RWPE1 (cell line): ENCODE data around the gene CEP126.

Experiments used
- CTCF ChIA-PET: fragments of 350-600 bp; sonication (Branson Sonifier 250); formaldehyde crosslinking; extraction: SDS; loops from one replicate; lab custom pipeline; 2021; lab: Yijun Ruan, JAX
- POLR2A ChIA-PET: fragments of 400-600 bp; formaldehyde crosslinking; extraction: SDS; loops from one replicate; lab custom pipeline; 2020; ENCODE audit warnings: antibody characterized with exemption; ENCODE audit not compliant: low non-redundant PET; lab: Yijun Ruan, JAX
- DNase-seq: peaks from one replicate; pipeline ENCODE4 v3.0.0; 2012; ENCODE audit warnings: low spot score
- H3K27ac ChIP-seq: fragments of 450-650 bp; 2 replicates; pipeline ENCODE4 v1.5.1; 2017
- TF ChIP-seq, protein P1 (sequence below): fragments of 450-650 bp; conservative IDR thresholded peaks from 2 replicates; pipeline ENCODE4 v1.5.1; 2017; ENCODE audit warnings: low read depth, mild to moderate bottlenecking

Gene CEP126

DNA sequence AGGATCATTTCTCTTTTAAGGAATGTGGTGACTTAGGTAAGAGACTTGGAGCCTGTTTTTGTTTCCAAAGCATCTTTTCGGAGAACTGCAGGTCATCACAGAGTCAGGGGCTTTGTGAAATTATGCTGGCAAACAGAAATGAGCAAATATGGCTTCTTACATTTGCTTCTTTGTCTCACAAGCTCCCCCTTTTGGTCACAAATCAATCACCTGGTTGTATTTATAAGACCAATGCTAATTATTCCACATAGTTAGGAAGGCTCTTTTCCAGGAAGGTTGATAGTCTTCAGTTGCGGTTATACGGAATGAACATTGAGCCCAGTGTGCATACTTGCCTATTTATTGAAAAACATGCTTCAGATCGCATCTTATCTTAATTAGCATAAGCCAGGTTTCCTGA, 34.6 kb upstream of the CEP126 start:
- H3K27ac ChIP-seq = no peak overlapping the region
- CTCF ChIA-PET = interaction anchor here (1.0 kb wide), 1 partner anchor 19 kb away, joined by 3 read pairs; no protein-coding TSS in a partner anchor
- TF ChIP-seq, protein P1, sequence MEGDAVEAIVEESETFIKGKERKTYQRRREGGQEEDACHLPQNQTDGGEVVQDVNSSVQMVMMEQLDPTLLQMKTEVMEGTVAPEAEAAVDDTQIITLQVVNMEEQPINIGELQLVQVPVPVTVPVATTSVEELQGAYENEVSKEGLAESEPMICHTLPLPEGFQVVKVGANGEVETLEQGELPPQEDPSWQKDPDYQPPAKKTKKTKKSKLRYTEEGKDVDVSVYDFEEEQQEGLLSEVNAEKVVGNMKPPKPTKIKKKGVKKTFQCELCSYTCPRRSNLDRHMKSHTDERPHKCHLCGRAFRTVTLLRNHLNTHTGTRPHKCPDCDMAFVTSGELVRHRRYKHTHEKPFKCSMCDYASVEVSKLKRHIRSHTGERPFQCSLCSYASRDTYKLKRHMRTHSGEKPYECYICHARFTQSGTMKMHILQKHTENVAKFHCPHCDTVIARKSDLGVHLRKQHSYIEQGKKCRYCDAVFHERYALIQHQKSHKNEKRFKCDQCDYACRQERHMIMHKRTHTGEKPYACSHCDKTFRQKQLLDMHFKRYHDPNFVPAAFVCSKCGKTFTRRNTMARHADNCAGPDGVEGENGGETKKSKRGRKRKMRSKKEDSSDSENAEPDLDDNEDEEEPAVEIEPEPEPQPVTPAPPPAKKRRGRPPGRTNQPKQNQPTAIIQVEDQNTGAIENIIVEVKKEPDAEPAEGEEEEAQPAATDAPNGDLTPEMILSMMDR = no peak
- no peak for DNase-seq
- POLR2A ChIA-PET = no interaction called here

DNA sequence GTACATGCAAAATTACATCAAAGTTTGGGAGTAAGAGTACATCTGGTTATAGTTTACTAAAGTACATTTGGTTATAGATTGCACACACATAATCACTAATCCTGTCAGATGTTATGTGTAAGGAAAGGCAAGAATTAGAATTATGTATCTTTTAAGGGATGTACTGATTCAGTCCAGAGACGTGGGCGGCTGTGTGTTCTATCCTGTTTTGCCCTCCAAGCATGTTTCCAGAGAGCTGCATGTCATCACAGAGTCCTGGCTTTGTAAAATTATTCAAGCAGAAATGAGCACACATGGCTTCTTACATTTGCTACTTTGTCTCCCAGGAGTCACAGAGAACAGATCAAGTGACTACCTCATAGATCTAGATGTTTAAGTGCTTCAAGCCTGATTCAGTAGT, 33.2 kb upstream of the CEP126 start:
- TF ChIP-seq, protein P1 = no peak
- no peak for DNase-seq
- no peak overlapping the region for H3K27ac ChIP-seq
- ChIA-PET CTCF (interaction anchor here (0.6 kb wide), 1 partner anchor 9 kb away, joined by 3 read pairs; no protein-coding TSS in a partner anchor), POLR2A (no interaction called here)

DNA sequence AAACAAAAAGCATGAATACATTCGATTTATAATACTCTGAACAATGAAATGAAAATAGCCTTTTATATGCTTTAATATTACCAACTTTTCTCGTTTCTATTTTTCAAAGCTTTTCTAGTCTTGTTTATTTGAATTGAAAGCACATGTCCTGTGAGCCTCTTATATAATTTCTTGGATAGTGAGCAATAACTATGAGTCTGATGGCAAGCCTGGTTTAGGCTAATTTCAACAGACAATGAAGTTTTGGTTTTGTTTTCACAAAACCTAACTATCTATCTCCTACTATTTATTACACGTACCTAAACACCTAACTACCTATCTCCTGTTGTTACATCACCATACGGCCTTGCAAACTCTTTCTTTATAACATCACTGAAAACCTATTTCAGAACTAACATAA, 29.2 kb upstream of the CEP126 start:
- CTCF ChIA-PET = no interaction called here
- H3K27ac ChIP-seq = no peak overlapping the region
- no peak for DNase-seq
- POLR2A ChIA-PET = no interaction called here
- TF ChIP-seq, protein P1 = no peak

DNA sequence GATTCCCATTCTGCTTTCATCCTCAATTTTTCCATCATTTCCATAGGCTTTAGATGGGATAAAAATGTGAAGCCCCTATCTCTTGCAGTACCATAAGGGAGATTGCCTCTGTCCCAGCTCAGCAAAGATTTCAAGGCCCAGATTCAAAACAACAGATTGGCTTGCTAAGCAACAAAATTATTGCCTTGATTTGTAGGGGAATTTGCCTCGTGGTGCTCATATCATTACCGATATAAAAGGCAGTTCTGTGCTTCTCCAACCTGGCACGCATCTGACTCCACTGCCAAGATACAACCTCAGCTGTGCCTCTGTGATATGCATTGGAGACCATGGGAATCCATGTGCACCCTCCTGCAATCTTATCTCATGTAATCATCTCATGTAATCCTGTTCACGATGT, 25.0 kb upstream of the CEP126 start:
- H3K27ac ChIP-seq = no peak overlapping the region
- TF ChIP-seq, protein P1 = no peak
- ChIA-PET POLR2A (no interaction called here), CTCF (interaction anchor here (0.7 kb wide), 1 partner anchor 8 kb away, joined by 3 read pairs; no protein-coding TSS in a partner anchor)
- no peak for DNase-seq

DNA sequence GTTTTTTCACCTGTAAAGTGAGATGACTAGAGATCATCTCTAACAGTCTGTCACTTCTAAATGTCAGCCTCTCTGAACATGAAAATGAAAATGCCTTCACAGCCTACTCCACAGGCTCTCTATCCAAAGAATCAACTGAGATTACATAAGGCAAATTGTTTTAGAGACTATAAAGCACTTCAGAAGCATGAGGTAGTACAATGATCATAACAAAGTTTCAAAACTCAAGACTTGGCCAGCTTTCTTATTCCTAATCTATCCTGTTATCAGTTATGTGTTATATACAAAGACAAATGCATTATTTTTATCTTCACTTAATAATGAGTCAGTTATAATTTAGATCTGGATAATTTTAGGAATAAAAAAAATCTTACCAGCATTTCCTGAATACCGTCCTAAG, 20.3 kb upstream of the CEP126 start:
- DNase-seq = no peak
- POLR2A ChIA-PET = no interaction called here
- TF ChIP-seq, protein P1 = no peak
- H3K27ac ChIP-seq = no peak overlapping the region
- CTCF ChIA-PET = no interaction called here

DNA sequence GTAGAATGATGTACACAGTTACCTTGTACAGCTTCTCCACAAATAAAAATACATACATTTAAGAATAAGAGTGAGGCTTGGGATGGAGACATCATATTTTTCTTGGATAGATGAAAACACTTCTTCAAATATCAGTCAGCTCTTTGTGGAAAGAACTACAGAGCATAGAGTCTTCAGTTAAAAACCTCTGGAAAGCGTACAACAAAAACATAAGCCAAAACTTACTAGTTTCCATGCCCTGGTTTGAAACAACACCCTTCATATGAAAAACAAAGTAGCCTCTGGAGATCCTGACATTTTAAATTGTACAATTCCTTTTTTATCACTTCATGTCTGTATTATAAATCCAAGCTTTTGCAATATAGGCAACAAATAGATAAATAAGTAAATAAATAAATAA, 7.0 kb upstream of the CEP126 start:
- ChIA-PET POLR2A (no interaction called here), CTCF (interaction anchor here (0.6 to 0.8 kb wide), 3 partner anchors 44 to 1763 kb away, joined by 3 read pairs; no protein-coding TSS in a partner anchor)
- no peak for DNase-seq
- TF ChIP-seq, protein P1 = no peak
- H3K27ac ChIP-seq = no peak overlapping the region
